ENCODE data around the gene TNFAIP3.

TNFAIP3 gene

DNA sequence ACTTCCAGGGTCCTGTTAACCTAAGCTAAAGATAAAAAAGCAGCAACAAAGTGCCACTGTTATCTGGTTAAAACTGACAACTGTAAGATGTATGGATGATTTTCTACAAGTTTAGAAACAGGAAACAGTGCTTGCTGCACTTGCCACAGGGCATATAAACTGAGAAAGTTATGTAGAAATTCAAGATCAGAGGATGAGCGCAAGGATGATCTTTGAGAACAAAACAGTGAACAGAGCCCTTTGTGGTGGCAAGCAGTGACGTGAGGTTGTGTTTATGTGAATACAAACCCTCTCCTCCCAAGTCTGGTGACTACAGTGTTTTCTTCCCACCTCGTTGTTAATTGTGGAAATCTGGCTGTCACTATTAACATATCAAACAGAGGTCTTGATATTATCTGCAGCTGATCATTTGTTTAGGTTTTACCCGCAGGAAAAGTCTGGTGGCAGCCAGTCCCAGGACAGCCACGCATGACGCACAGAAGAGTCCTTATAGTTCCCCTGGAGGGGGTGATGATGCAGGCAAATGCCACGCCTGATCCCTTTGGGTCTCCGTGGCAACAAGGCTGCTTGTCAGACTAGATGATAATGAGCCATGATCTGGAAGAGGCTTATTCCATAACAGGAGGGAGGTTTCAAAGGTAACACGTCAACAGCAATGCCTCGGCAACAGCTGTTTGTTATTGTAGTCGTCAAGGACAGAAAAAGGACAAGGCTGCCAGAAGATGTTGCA, 43.1 kb upstream of the TNFAIP3 start:
- in situ Hi-C loops (cut with MboI; ENCODE audit: low sequenced_read_pairs, unreplicated experiment) = no loop called here
- TF ChIP-seq, protein P1, sequence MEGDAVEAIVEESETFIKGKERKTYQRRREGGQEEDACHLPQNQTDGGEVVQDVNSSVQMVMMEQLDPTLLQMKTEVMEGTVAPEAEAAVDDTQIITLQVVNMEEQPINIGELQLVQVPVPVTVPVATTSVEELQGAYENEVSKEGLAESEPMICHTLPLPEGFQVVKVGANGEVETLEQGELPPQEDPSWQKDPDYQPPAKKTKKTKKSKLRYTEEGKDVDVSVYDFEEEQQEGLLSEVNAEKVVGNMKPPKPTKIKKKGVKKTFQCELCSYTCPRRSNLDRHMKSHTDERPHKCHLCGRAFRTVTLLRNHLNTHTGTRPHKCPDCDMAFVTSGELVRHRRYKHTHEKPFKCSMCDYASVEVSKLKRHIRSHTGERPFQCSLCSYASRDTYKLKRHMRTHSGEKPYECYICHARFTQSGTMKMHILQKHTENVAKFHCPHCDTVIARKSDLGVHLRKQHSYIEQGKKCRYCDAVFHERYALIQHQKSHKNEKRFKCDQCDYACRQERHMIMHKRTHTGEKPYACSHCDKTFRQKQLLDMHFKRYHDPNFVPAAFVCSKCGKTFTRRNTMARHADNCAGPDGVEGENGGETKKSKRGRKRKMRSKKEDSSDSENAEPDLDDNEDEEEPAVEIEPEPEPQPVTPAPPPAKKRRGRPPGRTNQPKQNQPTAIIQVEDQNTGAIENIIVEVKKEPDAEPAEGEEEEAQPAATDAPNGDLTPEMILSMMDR (IDR thresholded peaks at IDR 0.05; ENCODE audit: borderline replicate concordance, control extremely low read depth, extremely low read depth, insufficient read depth, missing control alignments) = no peak
- DNase-seq (ENCODE audit: low spot score) = no peak

DNA sequence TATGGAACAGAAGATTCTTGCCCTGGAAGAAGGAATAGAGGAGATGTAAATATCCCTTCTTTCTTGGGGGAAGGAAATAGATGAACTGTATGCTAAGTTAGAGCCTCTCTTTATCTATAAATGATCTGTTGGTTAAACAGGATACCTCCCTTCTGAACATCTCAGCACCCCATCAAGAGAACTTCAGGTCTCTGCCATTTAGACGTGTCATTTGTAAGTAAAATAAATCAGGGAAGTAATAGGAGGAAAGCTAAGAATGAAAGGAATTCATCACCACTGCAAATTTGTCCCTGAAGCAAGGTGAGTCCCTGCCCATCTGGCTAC, 42.5 kb upstream of the TNFAIP3 start:
- DNase-seq (ENCODE audit: low spot score) = no peak
- in situ Hi-C loops (cut with MboI; ENCODE audit: low sequenced_read_pairs, unreplicated experiment) = no loop called here
- TF ChIP-seq, protein P1 (IDR thresholded peaks at IDR 0.05; ENCODE audit: borderline replicate concordance, control extremely low read depth, extremely low read depth, insufficient read depth, missing control alignments) = no peak

DNA sequence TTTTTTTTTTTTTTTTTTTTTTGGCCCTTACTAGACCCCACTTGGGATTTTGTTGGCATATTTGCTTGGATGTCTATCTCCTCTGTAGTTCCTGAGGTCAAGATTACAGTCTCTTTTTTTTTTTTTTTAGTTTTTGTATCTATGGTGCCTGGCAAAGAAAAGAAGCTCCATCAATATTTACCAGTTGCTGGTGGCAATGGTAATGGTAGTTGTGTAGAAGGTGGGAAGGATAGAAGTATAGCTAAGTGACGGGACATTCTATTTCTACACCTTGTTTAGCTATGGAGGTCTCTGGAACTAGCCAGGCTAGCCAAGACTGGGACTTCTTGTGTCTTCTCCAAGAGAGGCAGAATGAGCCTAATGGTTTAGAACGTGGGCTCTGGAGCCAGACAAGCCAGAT, 42.2 kb upstream of the TNFAIP3 start:
- DNase-seq (ENCODE audit: low spot score) = no peak
- TF ChIP-seq, protein P1 (IDR thresholded peaks at IDR 0.05; ENCODE audit: borderline replicate concordance, control extremely low read depth, extremely low read depth, insufficient read depth, missing control alignments) = no peak
- in situ Hi-C loops (cut with MboI; ENCODE audit: low sequenced_read_pairs, unreplicated experiment) = no loop called here

DNA sequence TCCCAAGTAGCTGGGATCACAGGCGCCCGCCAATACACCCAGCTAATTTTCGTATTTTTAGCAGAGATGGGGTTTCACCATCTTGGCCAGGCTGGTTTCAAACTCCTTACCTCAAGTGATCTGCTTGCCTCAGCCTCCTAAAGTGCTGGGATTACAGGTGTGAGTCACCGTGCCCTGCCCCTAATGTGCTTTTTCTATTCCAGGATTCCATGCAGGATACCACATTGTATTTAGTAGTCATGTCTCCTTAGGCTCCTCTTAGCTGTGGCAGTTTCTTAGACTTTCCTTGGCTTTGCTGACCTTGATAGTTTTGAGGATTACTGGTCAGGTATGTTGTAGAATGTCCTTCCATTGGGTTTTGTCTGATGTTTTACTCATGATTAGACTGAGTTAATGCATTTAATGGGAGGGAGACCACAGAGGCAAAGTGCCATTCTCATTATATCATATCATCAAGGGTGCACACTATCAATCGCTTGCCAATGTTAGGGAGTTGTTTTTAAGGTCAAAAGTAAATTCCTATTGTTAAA, 39.6 kb upstream of the TNFAIP3 start:
- DNase-seq (ENCODE audit: low spot score) = no peak
- in situ Hi-C loops (cut with MboI; ENCODE audit: low sequenced_read_pairs, unreplicated experiment) = no loop called here
- TF ChIP-seq, protein P1 (IDR thresholded peaks at IDR 0.05; ENCODE audit: borderline replicate concordance, control extremely low read depth, extremely low read depth, insufficient read depth, missing control alignments) = no peak

DNA sequence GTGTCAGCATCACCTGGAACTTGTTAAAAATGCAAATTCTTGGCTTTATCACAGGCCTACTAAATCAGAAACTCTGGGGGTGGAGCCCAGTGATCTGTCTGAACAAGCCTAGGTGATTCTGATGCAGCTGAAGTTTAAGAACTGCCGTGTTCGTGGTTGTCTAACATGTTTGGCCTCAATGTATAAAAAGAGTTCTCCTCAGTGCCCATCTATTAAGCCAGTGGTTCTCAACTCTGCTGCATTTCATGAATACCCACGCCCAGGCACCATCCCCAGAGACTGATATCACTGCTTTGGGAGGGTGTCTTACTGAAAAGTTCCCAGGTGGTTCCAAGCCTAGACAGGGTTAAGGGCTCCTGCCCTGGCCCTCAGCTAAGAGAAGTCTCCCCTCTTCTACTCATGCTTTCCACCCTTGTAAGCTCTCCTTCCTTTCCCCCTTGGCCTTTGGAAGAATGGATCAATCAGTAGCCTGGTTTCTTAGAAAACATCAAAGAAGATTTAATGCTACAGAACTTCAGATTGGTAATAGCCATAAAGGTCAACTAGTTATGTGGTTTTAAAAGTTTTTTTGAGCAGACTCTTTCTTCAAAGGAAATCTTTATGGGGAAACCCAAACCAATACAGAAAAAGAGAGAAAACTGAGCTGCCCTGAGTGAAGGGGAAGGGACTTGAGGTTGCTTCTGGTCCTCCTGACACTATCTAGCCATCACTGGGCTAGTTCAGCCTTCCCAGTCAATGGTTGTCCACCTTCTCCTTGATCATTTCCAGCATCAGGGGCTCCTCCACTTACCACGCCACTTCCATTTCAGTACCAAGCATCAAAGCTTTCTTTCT, 38.9 kb upstream of the TNFAIP3 start:
- TF ChIP-seq, protein P1 (IDR thresholded peaks at IDR 0.05; ENCODE audit: borderline replicate concordance, control extremely low read depth, extremely low read depth, insufficient read depth, missing control alignments) = no peak
- no peak for DNase-seq (ENCODE audit: low spot score)
- in situ Hi-C loops (cut with MboI; ENCODE audit: low sequenced_read_pairs, unreplicated experiment) = no loop called here

DNA sequence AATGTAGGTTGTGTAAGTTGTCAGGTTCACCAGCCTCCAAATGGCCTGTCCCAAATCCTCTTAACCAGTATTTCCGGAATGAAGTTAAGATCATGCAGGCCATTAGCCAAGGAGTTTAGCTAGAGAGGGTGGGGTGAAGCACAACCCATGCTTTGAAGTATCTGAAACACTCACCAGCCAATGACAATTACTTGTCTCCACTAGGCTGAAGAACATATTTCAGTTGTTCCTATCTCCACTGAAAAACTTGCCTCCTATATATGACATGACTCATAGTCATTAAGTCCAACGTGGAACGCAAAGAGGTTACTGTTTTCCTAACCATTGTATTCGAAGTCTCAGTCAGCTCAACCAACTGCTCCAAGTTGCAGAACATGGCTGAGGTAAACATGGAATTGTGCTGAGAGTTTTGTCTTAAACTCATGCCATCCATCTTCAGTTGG, 37.4 kb upstream of the TNFAIP3 start:
- TF ChIP-seq, protein P1 (IDR thresholded peaks at IDR 0.05; ENCODE audit: borderline replicate concordance, control extremely low read depth, extremely low read depth, insufficient read depth, missing control alignments) = no peak
- in situ Hi-C loops (cut with MboI; ENCODE audit: low sequenced_read_pairs, unreplicated experiment) = no loop called here
- DNase-seq (ENCODE audit: low spot score) = no peak

All from GM13976 (cell line).